HG02943 (cell line): ENCODE results near the gene ENAH.

Experiments used
- ATAC-seq: cut with Tn5 transposase; IDR thresholded peaks from one replicate; pipeline ENCODE4 v1.9.1; 2021; ENCODE audit warnings: mild to moderate bottlenecking, low read depth, moderate library complexity; ENCODE audit not compliant: unreplicated experiment

ENAH gene

GRCh38 chr1:225462714-225463574 is 190.0 kb downstream of the ENAH start:
- ATAC-seq: no peak

DNA sequence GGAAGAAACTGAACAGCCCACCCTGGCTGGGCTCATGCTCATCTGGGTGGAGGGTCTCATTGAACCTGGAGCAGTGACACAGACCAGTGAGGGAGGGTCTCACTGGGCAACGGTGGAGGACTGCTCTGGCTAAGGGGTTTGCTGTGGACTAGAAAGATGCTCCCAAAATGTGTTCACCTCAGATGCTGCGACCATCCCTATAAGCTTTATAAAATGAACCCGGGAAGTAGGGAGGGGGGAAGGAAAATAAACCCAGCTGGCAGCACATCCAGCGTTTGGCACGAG is 190.6 kb downstream of the ENAH start:
- no peak for ATAC-seq

DNA sequence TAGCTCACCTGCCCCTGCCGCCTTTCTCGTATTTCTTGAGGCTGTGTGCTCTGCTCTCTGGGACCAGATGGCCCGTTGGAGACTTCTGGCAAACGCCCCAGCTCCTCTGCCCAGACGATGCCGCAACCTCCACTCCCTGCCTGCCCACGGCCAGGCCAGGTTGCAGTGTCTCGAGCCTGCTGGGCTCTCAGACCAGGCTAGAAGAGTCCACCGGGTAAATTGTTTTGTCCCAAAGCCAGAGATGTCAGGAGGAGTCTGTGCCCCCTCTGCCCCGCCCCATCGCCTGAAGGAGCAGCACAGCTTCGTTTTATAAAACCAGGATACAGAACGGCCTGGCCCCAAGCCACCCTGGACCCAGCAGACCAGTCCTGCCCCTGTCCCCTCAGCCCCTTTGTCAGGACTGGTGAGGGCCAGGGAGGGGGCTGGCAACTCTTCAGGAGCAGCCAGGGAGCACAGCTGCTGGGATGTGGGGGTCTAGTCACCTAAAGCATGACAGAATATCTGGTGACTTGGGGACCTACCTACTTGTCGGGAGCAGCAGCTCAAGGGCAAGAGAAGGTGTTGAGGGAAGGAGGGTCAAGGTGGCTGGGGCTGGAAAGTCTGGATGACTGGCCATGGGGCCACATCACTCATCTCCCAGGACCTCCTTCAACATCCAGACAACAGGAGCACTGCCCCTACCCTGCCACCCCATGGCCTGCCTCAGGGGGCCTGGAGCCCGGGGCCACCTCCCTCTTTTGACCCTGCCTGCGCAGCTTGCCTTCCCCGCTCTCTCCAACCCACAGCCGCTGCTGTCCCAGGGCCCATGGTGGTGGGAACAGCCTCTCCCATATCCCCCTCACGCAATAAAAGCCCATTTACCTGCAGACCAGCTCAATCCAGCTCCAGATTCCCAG is 191.1 kb downstream of the ENAH start:
- no peak for ATAC-seq

DNA sequence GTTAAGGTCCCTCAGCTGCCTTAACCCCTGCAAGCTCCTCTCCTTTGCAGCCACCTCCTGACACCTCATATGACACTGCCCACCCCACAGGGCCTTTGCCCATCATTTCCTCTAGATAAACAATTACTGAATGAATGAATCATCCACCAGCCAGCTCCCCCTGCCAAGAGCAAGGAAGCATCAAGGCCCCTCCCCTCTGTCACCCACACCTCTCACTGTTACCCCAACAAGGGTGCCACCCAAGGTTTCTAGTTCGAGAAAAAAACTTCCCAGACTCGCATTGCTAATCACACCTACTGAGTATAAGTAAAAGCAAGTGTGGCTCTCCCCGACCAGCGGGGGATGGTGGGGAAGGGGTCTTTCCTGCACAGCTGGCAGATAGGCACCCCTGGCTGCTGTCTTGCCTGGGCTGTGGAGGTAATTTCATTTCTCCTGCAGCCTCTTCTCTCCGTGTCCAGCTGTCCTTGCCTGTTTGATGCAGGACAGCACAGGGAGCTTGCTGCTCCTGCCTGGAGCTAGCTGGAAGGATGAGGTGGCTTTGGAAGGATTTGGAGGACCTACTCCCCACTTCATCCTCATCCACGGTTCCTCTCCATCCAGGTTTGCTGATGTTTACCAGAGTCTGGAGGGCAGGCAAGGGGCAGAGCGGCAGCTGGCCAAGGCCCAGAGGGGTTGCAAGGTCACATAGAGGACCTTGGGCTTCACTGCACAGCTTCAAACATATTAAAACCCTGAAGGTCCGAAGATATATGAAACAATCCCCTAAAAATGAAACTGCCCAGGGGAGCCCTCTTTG is 192.0 kb downstream of the ENAH start:
- ATAC-seq: no peak

DNA sequence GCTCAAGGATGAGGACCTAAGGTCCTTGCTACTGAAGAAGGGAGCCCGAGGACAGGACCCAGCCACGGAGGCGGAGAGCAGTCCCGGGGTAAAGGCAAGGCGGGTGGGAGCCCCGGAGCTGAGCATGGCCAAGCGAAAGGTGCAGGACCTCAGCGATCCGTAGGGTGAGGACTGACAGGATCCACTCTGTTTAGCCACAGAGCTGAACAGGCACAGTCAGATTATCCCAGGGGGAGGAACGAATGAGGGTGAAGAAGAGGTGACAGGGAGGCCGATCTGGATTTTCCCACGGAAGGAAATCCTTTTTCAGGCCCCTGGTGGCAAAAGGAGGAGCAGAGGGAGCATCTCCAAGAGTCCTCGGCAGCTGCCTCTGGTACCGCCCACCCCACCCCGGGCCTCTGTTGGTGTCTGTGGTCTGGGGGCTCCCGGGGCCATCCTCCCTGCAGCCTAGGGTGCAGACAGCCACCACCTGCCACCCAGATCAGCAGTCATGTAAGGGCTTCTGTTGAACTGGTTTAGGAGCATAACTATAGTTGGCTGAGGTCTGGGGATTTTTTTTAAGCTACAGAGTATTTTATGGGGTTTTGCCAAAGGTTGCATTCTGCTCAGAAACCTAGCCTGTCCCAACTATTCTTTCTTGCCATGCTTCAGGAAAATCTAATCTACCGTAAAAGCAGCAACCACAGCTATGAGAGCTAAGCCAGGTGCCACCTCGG is 192.7 kb downstream of the ENAH start:
- no peak for ATAC-seq

- no peak for ATAC-seq
Observed at GRCh38 chr1:225458222-225458631, 194.7 kb downstream of the ENAH start.

GRCh38 chr1:225454733-225455132 is 198.2 kb downstream of the ENAH start:
- no peak for ATAC-seq

DNA sequence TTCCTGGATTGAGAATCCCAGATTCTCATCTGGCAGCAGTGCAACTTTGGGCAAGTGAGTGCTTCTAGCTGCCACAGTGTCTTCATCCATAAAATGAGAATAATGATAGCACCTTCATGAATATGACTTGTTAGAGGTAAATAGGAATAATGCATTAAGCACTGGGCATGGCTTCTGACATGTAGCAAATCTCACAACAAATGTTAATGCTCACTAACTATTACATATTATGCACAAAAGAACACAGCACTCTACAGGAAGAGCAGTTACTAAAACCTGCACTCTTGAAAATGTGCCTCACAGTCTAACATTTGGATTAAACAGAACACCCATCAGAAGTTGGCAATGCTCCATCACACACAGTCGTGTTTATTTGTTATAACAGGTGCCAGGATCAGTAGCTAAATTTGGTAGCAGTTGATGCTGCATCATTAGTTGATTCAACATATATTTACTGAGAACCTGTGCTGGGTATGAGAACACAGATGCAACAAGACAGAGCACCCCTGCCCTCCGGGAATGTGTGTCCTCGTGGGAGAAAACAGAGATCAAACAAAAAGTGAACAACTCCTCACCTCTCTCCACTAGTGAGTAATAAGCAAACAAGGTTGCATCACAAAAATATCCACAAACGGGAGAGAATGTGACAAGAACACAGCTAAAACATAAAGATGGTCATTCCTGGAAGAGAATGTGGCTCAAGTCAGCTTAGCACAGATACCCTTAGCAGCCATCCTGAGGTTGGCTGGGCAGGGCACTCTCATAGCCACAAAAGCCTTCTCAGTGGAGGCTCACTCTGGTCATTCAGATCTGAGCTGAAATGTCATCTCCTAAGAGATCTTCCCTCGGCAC is 198.9 kb downstream of the ENAH start:
- ATAC-seq: no peak

GRCh38 chr1:225451840-225452515 is 200.9 kb downstream of the ENAH start:
- no peak for ATAC-seq

DNA sequence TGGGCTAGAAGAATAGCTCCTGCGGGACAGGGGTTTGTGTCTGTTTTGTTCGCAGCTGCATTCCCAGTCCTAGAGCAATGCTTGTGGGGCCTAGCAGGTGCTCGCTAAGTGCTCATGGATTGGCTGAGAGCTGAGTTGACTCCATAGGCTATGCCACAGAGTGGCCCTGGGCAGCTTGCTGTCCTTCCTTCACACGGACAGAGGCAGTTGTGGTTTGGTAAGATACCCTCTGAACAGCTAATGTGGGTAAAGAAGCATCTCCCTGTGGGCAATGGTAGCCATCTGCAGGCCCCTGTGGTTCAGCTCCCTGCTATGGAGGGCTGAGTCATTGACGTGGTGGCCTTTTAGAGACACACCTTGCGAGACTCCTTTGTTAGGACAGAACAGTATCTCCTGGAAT is 201.6 kb downstream of the ENAH start:
- ATAC-seq: no peak

DNA sequence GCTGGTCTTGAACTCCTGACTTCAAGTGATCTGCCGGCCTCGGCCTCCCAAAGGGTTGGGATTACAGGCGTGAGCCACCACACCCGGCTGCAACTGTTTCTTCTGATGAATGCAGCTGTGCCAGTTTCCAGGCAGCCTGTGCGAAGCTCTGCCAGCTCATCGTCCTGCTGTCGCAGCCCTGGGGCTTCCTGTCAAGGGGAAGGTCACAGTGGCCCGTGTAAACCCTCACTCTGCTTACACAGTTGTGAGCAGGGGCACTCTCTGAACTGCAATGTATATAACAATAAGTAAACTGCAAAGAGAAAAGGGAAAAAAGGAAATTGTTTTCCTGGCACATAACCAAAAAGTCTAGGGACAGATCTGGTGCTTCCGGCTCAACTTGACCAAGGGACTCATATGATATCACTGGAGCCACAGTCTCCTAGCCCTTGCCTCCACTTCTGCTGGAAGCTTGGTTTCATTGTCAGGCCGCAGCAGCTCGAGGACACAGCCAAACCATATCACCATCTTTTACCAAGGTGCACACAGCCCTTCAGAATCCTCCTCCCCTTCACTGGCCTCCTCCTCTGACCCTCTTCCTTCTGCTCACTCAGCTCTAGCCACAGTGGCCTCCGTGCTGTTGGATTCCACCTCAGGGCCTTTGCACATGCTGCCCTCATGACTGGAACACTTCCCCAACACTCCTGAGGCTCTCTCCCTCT is 202.3 kb downstream of the ENAH start:
- no peak for ATAC-seq

DNA sequence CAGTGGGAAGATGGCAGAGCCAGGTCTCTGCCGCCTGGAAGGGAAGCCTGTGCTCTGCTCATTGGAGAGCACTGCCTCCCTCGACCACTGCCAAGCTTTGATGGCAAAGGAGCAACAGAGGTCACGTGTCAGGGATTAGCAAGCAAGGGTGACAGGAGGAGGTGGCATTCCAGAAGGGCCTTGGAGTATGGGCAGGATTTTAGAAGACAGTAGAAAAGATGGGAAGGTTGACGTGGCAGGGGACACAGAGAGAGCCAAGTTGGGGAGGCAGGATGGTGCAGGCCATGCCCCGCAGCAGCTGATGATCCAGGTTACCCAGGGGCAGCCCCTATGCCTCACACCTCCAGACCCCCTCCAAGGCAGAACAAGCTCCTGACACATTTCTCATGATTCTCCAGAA is 203.1 kb downstream of the ENAH start:
- ATAC-seq: no peak

GRCh38 chr1:225449261-225449660 is 203.7 kb downstream of the ENAH start:
- no peak for ATAC-seq

DNA sequence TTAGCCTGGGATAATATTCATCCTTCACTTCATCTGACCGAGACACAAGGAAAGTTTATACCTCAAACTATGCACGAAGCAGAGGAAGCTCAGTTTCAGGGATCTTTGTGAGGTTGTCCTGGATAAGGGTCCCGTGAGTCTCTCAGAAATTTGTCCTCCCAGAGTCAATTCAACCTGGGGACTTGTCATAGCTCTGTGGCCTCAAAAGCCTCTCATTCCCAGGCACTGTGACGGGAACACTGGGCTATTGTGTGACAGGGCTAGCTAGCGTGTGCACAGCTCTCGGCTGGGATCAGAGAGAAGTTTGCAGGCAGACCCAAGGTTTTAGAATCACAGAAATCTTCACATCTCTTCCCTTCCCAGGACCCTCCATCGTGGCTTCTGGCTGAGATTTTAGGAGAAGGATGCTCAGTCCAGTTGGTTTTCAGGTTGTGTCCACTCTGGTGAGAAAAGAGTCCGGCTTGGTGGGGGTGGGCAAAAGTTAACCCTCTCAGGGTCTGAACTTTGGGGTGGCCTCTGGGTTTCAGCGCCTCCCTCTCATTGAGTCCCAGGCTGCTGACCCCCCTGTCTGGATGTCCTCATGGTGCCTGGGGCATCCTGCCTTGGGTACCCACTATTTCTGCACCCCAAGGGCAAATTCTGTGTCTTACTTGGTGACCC is 204.6 kb downstream of the ENAH start:
- no peak for ATAC-seq

GRCh38 chr1:225447650-225448089 is 205.3 kb downstream of the ENAH start:
- ATAC-seq: no peak

DNA sequence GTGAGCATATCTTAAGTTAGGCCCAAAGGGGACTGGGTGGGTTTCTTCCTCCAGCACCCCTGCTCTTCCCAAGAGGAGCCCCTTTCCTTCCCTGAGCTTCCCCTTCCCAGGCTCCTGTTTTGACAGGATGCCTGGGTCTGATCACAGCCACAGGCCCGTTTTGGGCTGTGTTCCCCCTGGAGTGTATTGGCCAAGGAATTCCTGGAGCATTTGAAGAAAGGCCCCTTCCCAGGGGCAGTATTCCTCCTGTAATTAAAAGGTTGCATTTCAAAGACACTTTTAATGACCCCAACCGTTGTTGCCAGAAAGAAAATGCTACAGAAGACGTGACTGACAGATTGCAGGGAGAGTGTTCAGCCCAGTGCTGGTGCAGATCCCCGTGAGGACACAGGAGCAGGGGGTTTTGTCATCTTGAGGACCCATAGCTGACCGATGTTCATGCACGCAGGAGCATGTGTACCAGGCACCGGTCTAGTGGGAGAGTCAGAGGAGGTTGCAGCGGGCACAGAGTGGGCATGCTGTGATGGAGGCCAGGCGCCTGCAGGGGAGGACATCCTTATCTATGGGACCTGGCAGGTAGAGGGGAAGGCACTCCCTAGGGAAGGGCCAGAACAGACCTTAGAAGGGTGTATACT is 205.8 kb downstream of the ENAH start:
- no peak for ATAC-seq

DNA sequence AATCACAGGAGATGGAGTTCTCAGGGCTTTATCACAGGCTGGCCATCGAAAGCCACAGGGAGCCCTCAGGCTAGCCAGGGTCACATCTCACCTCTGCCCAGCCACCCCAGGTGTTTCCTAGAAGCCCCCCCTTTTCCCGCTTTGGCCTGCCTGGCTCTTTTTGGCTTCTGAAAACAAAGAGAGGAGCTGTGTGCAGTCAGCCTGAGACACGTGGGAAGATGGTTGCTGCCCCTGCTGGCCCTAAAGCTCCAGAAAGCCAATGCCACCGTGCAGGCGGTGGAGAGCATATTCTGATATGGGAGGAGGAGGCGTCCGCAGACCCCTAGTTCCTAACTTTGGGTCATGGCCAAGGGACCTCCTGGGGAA is 206.3 kb downstream of the ENAH start:
- ATAC-seq: no peak
